GM18873 (cell line): ENCODE results near the gene PRKCA.
"Not testable (repeated sequence)": the region's sequence is repeated elsewhere in the genome, so short reads cannot be mapped to it uniquely, and the experiment has no call there.

Experiments used
- ATAC-seq: cut with Tn5 transposase; IDR thresholded peaks from one replicate; pipeline ENCODE4 v1.9.1; 2021; ENCODE audit warnings: mild to moderate bottlenecking, moderate library complexity, moderate number of reproducible peaks; ENCODE audit not compliant: unreplicated experiment, low FRiP score

PRKCA gene

GRCh38 chr17:66582373-66583111, 280.1 kb downstream of the PRKCA start:
- no peak for ATAC-seq

GRCh38 chr17:66583112-66583748, 280.8 kb downstream of the PRKCA start:
- no peak for ATAC-seq

GRCh38 chr17:66584927-66585326, 282.5 kb downstream of the PRKCA start:
- no peak for ATAC-seq

GRCh38 chr17:66585472-66585871, 283.1 kb downstream of the PRKCA start:
- no peak for ATAC-seq

GRCh38 chr17:66589892-66590291, 287.5 kb downstream of the PRKCA start:
- no peak for ATAC-seq

GRCh38 chr17:66593116-66593515, 290.7 kb downstream of the PRKCA start:
- ATAC-seq = no peak

- ATAC-seq = no peak
Observed at GRCh38 chr17:66595893-66596292, 293.5 kb downstream of the PRKCA start.

- no peak for ATAC-seq
Observed at GRCh38 chr17:66602659-66603384, 300.4 kb downstream of the PRKCA start.

GRCh38 chr17:66604376-66604775, 302.0 kb downstream of the PRKCA start:
- no peak for ATAC-seq

GRCh38 chr17:66605541-66605940, 303.1 kb downstream of the PRKCA start:
- no peak for ATAC-seq

- ATAC-seq = no peak
Observed at GRCh38 chr17:66610361-66611133, 308.1 kb downstream of the PRKCA start.

GRCh38 chr17:66611397-66611796, 309.0 kb downstream of the PRKCA start:
- ATAC-seq = no peak

GRCh38 chr17:66612993-66613392, 310.6 kb downstream of the PRKCA start:
- ATAC-seq = no peak

GRCh38 chr17:66614469-66614868, 312.1 kb downstream of the PRKCA start:
- no peak for ATAC-seq

- ATAC-seq = no peak
Observed at GRCh38 chr17:66619206-66619605, 316.8 kb downstream of the PRKCA start.

- ATAC-seq = no peak
Observed at GRCh38 chr17:66620528-66620927, 318.1 kb downstream of the PRKCA start.

GRCh38 chr17:66624630-66625029, 322.2 kb downstream of the PRKCA start:
- not testable (repeated sequence) for ATAC-seq

GRCh38 chr17:66625311-66625767, 322.9 kb downstream of the PRKCA start:
- ATAC-seq = no peak

- ATAC-seq = no peak
Observed at GRCh38 chr17:66627985-66628384, 325.6 kb downstream of the PRKCA start.

- no peak for ATAC-seq
Observed at GRCh38 chr17:66629762-66630161, 327.3 kb downstream of the PRKCA start.

- ATAC-seq = no peak
Observed at GRCh38 chr17:66630379-66630778, 328.0 kb downstream of the PRKCA start.
